SJCRH30 (cell line): Measurements from ENCODE around the gene THSD1. TPM values are rescaled to one million over a fixed set of nuclear protein-coding genes. Genes with fewer than 3 reads are reported as not detected.
"Not testable (repeated sequence)": the region's sequence is repeated elsewhere in the genome, so short reads cannot be mapped to it uniquely, and the experiment has no call there.

Source experiments
- DNase-seq, 2 experiments: peaks; one replicate each; pipeline ENCODE4 v3.0.0-alpha.2; 2015 to 2020
- H3K27ac ChIP-seq: fragments of 250-450 bp; sonication (Bioruptor Pico); 2 replicates; pipeline ENCODE4 v1.5.1; 2020; ENCODE audit warnings: mild to moderate bottlenecking, moderate library complexity
- H3K27me3 ChIP-seq: fragments of 250-450 bp; sonication (Bioruptor Pico); 2 replicates; pipeline ENCODE4 v1.5.1; 2020; ENCODE audit warnings: mild to moderate bottlenecking, moderate library complexity
- H3K36me3 ChIP-seq: fragments of 250-450 bp; sonication (Bioruptor Pico); 2 replicates; pipeline ENCODE4 v1.5.1; 2020; ENCODE audit warnings: mild to moderate bottlenecking, moderate library complexity
- H3K4me1 ChIP-seq: fragments of 250-450 bp; sonication (Bioruptor Pico); 2 replicates; pipeline ENCODE4 v1.5.1; 2020; ENCODE audit warnings: mild to moderate bottlenecking, moderate library complexity
- H3K4me3 ChIP-seq: fragments of 250-450 bp; sonication (Bioruptor Pico); 2 replicates; pipeline ENCODE4 v1.5.1; 2020; ENCODE audit warnings: mild to moderate bottlenecking, moderate library complexity
- H3K9me3 ChIP-seq: fragments of 250-450 bp; sonication (Bioruptor Pico); replicated peaks from 2 replicates; pipeline ENCODE4 v1.5.1; 2020; ENCODE audit warnings: mild to moderate bottlenecking, moderate library complexity
- total RNA-seq: library from RNA; depleted of rRNA; stranded (reverse); fragments of >200 nt; shearing (Covaris generic); gene quantifications from 2 replicates; pipeline ENCODE4 v1.2.3, GENCODE V29; 2014

Gene THSD1
- total RNA-seq, 1 experiment from 2014 or later: 12.2 TPM

DNA sequence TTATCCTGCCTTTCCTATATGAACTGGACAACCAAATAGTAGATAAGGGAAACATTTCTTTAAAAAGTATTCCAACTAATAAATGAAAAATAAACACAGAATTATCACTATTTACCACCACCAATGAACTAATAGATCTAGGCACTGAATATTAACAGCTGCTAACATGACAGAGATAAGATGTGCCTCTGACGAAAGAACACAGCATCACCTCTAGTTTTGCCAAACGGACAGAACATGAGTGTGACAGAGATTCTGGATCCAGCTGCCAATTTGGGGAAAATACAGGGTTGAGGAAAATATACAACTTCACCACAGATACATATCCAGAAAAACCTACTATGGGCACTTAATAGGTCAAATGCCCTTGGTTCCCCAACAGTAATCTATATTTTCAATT is 26.5 kb upstream of the THSD1 start:
- no peak for DNase-seq
- Histone ChIP-seq H3K4me3 (no peak overlapping the region), H3K4me1 (peaks cover 7% of the 10 kb centered on the region; the same call in 1 of the 2 replicates), H3K27ac (no peak overlapping the region), H3K36me3 (peaks cover 49% of the 10 kb centered on the region), H3K9me3 (no peaks in the 10 kb centered on the region), H3K27me3 (no peaks in the 10 kb centered on the region)

DNA sequence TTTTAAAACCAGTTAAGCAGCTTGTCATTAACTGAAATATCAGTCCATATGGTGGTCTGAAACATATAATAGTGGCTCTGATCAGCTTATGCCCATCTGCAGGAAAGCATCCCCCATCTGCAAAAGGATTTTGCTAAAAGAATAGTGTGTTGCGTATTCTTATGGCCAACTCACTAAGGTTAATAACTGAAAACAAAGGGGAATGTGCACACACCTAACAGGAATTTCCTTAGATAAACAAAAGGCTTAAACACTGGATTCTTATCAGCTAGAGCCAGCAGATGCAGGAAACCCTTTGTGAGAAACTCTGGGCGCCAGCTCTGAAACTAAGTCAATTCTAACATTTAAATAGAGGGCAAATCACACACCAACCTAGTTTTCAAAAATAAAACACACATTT is 22.3 kb upstream of the THSD1 start:
- no peak overlapping the region for H3K4me3 ChIP-seq
- DNase-seq: peak in 1 of 2 experiments; percentile 40
- H3K4me1 ChIP-seq: peaks cover 7% of the 10 kb centered on the region; the same call in 1 of the 2 replicates
- H3K36me3 ChIP-seq: peaks cover 37% of the 10 kb centered on the region
- H3K9me3 ChIP-seq: no peaks in the 10 kb centered on the region
- H3K27me3 ChIP-seq: no peaks in the 10 kb centered on the region
- H3K27ac ChIP-seq: no peak overlapping the region

DNA sequence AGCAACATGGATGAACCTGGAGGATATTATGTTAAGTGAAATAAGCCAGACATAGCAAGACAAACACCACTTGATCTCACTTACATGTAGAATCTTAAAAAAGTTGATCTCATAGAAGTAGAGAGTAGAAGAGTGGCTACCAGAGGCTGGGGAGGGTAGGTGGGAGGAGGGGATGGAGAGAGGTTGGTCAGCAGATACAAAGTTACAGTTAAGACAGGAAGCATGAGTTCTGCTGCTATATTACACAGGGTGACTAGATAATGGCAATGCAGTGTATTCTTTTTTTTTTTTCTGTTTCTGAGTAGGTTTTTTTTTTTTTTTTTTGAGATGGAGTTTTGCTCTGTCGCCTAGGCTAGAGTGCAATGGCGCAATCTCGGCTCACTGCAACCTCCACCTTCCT is 15.2 kb upstream of the THSD1 start:
- no peak for DNase-seq
- Histone ChIP-seq H3K4me3 (no peak overlapping the region), H3K9me3 (no peaks in the 10 kb centered on the region), H3K27ac (no peak overlapping the region), H3K36me3 (peaks cover 38% of the 10 kb centered on the region), H3K4me1 (peaks cover 9% of the 10 kb centered on the region), H3K27me3 (no peaks in the 10 kb centered on the region)

DNA sequence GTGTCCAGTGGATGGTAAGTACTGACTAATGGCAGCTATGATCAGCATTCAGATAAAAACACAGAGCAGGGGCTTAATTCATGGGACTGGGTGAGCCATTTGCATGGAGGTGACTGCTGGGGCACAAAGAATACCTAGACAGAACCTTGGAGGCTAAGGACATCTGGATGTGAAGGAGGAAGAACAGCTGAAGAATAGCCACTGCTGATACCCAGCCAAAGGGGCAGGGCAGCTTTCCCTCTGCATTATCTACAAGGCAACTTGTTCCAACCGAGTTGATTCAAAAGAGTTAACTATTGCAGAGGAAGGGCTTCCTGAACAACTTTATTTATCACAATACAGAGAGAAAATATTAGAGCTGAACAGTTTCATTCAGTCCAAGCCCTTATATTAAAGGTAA is 13.1 kb upstream of the THSD1 start:
- no peaks in the 10 kb centered on the region for H3K27me3 ChIP-seq
- H3K4me1 ChIP-seq: peaks cover 19% of the 10 kb centered on the region
- no peak overlapping the region for H3K27ac ChIP-seq
- DNase-seq: no peak
- no peaks in the 10 kb centered on the region for H3K9me3 ChIP-seq
- H3K4me3 ChIP-seq: no peak overlapping the region
- peaks cover 41% of the 10 kb centered on the region for H3K36me3 ChIP-seq

DNA sequence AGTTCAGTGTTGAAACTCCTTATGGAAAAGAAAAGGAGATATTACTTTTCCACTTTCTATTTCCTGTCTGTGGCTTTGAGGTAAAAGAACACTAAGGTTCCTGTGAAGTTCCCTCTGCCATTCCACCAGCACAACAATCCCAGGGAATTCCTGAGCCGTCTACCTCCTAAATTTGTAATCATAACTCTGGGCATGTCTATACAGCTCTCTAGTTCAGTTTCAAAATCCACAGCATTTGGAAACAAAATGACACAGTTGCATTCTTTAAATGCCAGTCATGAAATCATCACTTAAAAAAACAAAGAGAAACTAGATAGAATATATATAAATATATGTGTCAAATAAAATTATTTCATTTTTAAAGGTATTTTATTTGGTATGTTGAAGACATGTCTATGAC is 9.0 kb upstream of the THSD1 start:
- H3K27me3 ChIP-seq: no peaks in the 10 kb centered on the region
- peaks cover 22% of the 10 kb centered on the region for H3K36me3 ChIP-seq
- no peak overlapping the region for H3K27ac ChIP-seq
- no peak for DNase-seq
- H3K9me3 ChIP-seq: no peaks in the 10 kb centered on the region
- peaks cover 19% of the 10 kb centered on the region for H3K4me1 ChIP-seq
- H3K4me3 ChIP-seq: no peak overlapping the region

DNA sequence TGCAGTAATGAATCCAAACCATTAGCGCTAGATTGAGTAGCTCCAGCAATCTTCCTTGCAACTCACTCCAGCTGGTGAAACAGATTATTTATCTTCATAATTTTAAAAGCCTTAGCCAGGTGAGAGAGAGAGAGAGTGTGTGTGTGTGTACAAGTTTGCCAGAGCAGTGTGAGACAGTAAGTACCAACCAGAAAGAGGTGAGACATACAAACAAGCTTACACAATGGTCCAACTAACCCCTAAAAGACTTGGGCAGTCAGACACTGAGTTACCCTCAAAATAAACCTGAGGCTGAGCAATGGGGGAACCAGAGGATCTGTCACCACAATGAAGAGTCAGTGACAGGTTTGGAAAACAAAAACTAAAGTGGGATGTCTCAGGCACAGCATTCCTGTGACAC is 8.1 kb upstream of the THSD1 start:
- Histone ChIP-seq H3K4me3 (no peak overlapping the region), H3K27me3 (no peaks in the 10 kb centered on the region), H3K4me1 (peaks cover 19% of the 10 kb centered on the region), H3K9me3 (no peaks in the 10 kb centered on the region), H3K27ac (no peak overlapping the region), H3K36me3 (peaks cover 22% of the 10 kb centered on the region)
- DNase-seq: no peak

DNA sequence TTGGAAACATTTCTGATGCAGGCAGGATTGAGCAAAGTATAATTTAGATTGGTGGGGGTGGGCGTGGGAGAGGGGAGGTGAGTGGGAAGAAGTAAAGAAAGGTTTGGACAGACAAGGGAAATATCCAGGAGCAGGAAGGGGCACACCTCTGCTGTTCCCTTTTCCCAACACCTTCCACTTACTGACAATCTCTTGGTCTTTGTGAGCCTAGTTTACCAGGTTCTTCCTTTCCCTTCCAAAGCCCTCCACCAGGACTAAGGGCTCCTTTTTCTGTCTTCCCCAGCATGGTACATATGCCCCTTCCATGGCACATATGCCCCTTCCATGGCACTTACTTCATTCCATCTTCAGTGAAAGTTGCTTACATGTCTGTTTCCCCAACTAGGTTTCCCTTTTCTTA is 6.2 kb upstream of the THSD1 start:
- Histone ChIP-seq H3K36me3 (peaks cover 22% of the 10 kb centered on the region), H3K4me3 (no peak overlapping the region), H3K9me3 (no peaks in the 10 kb centered on the region), H3K4me1 (peaks cover 17% of the 10 kb centered on the region), H3K27me3 (no peaks in the 10 kb centered on the region), H3K27ac (no peak overlapping the region)
- no peak for DNase-seq

DNA sequence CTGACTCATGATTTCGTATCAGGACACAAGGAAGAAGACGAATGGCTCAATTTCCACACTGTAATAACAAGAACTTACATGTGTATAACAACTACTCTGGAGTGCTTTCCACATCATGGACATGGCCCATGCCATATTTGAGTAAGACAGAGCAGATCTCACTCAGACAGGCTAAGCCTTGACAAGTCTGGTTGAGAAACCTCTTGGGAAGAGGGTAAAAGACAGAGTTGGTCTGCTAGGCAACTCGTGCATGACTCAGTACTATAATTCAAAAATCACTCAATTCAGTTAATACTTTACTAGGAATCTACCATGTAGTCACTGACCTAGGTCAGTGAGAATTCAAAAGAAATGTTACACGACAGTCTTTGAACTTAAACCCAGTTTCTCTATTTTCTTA is 5.7 kb upstream of the THSD1 start:
- H3K27ac ChIP-seq: no peak overlapping the region
- H3K27me3 ChIP-seq: no peaks in the 10 kb centered on the region
- H3K36me3 ChIP-seq: peaks cover 21% of the 10 kb centered on the region
- DNase-seq: no peak
- H3K4me3 ChIP-seq: no peak overlapping the region
- no peaks in the 10 kb centered on the region for H3K9me3 ChIP-seq
- peaks cover 12% of the 10 kb centered on the region for H3K4me1 ChIP-seq

DNA sequence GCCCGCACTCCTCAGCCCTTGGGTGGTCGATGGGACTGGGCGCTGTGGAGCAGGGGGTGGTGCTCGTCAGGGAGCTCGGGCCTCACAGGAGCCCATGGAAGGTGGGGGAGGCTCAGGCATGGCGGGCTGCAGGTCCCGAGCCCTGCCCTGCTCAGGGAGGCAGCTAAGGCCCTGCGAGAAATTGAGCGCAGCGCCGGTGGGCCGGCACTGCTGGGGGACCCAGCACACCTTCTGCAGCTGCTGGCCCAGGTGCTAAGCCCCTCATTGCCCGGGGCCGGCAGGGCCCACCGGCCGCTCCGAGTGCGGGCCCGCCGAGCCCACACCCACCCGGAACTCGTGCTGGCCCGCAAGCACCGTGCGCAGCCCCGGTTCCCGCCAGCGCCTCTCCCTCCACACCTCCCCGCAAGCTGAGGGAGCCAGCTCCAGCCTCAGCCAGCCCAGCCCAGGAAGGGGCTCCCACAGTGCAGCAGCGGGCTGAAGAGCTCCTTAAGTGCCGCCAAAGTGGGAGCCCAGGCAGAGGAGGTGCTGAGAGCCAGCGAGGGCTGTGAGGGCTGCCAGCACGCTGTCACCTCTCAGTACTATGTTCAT is 2.2 kb upstream of the THSD1 start:
- H3K36me3 ChIP-seq, H3K4me1 ChIP-seq, H3K9me3 ChIP-seq, H3K4me3 ChIP-seq, H3K27me3 ChIP-seq, DNase-seq, H3K27ac ChIP-seq: not testable (repeated sequence)

DNA sequence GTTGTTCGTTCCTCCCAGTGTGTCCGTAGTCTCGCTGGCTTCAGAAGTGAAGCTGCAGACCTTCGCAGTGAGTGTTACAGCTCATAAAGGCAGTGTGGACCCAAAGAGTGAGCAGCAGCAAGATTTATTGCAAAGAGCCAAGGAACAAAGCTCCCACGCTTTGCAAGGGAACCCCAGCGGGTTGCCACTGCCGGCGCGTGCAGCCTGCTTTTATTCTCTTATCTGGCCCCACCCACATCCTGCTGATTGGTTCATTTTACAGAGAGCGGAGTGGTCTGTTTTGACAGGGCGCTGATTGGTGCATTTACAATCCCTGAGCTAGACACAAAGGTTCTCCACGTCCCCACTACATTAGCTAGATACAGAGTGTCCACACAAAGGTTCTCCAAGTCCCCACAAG is 1.5 kb upstream of the THSD1 start:
- H3K27ac ChIP-seq, DNase-seq: not testable (repeated sequence)

DNA sequence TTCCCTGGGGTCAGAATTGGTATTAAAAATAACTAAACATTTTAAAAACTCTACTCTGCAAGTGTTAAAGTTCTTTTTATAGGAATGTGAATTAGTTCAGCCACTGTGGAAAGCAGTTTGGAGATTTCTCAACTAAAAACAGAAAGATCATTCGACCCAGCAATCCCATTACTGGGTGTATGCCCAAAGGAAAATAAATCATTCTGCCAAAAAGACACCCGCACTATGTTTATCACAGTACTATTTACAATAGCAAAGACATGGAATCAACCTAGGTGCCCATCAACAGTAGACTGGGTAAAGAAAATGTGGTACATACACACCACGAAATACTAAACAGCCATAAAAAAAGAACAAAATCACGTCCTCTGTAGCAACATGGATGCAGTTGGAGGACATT is 657 bp upstream of the THSD1 start:
- Histone ChIP-seq H3K27me3 (no peaks in the 10 kb centered on the region), H3K36me3 (no peaks in the 10 kb centered on the region), H3K9me3 (no peaks in the 10 kb centered on the region), H3K4me3 (peak overlapping the region; percentile 71), H3K27ac (no peak overlapping the region; the same call in 1 of the 2 replicates), H3K4me1 (peaks cover 7% of the 10 kb centered on the region)
- DNase-seq: no peak

More for the DNA sequence above, 1.5 kb upstream of the THSD1 start:
- H3K9me3 ChIP-seq, H3K27me3 ChIP-seq, H3K4me3 ChIP-seq, H3K36me3 ChIP-seq, H3K4me1 ChIP-seq: not testable (repeated sequence)

DNA sequence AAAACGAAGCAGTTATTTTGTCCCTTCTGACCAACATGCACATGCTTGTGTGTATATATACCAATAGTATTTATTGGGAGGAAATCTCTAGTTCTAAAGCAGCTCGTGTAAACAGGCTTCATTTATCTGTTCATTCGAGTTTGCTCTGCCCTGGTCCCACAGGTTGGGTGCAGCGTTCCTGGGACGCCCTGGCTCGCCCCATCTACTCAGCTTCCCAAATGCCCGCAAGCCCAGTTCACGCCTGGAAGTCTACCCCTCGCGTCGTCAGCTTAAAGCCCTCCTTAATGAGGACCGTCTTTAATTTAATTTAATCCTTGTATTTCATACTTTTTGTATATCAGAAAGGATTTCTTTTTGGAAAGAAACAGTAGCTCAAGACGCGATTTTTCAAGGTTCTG is 604 bp downstream of the THSD1 start:
- peak in 1 of 2 experiments; percentile 32 for DNase-seq
- no peak overlapping the region for H3K27ac ChIP-seq
- H3K4me1 ChIP-seq: peaks cover 9% of the 10 kb centered on the region
- H3K9me3 ChIP-seq: no peaks in the 10 kb centered on the region
- no peaks in the 10 kb centered on the region for H3K27me3 ChIP-seq
- H3K4me3 ChIP-seq: peak overlapping the region; percentile 71
- no peaks in the 10 kb centered on the region for H3K36me3 ChIP-seq

DNA sequence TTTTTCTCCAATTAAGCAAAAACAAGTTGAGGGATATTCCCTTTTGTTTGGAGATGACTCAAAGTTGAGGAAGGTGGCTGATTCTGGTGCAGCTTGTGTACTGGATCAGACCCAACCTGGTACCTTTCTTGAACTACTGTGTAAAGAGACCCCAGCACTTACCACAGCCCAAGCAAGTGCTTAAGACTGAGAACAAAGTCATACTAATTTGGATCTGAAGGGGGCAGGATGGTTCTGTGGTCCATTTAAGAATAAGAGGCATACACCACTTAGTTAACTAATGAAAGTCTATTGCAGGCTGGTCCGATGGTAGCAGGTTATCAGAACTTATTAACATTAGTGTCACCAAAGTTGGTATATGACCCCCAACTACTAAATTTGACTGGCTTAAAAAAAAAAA is 6.3 kb downstream of the THSD1 start:
- 0 out of 2 replicates have a peak, but pooled peaks cover 2% of the 10 kb centered on the region for H3K36me3 ChIP-seq
- no peaks in the 10 kb centered on the region for H3K27me3 ChIP-seq
- peaks cover 5% of the 10 kb centered on the region for H3K4me1 ChIP-seq
- H3K4me3 ChIP-seq: no peak overlapping the region
- no peaks in the 10 kb centered on the region for H3K9me3 ChIP-seq
- H3K27ac ChIP-seq: no peak overlapping the region
- DNase-seq: no peak

DNA sequence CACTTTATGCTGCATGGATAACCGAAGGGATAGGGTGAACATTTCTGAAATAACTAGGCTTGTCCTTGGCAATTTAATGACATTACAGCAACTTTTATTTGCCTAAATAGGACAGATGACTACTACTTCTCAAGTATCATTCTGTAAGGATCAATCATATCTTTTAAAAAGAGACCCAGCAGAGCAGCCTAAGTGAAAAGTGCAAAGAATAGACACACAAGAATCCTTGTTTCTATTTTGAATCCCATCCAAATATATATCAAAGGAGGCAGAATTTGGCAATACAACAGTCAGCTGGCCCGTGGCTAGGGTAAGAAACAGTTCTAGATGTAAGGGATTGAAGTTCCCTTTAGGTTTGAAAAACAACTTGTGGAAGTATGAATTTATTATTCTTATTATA is 6.9 kb downstream of the THSD1 start:
- no peak overlapping the region for H3K27ac ChIP-seq
- DNase-seq: no peak
- 0 out of 2 replicates have a peak, but pooled peaks cover 2% of the 10 kb centered on the region for H3K36me3 ChIP-seq
- no peaks in the 10 kb centered on the region for H3K9me3 ChIP-seq
- no peak overlapping the region for H3K4me3 ChIP-seq
- peaks cover 5% of the 10 kb centered on the region for H3K4me1 ChIP-seq
- H3K27me3 ChIP-seq: no peaks in the 10 kb centered on the region

DNA sequence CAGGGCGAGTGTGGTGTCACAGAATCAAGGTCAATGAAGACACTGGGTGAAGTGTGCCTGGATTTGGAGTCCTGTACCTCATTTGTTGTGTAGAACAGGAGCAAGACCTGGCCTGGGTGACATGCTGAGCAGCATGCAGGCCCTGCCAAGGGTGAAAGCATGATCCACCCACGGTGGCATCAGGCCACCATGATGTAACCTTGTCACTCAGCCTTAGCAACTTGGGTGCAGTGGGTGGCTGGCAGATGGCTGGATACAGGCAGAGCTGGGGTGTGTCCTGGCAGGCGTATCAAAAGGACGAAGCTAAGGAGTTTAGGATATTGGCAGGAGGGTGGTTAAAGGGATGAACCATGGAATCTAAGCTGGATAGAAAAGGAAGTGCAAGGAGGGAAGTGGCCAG is 10.3 kb downstream of the THSD1 start:
- Histone ChIP-seq H3K36me3 (peaks cover 2% of the 10 kb centered on the region; the same call in 1 of the 2 replicates), H3K9me3 (no peaks in the 10 kb centered on the region), H3K4me1 (no peaks in the 10 kb centered on the region), H3K27me3 (no peaks in the 10 kb centered on the region), H3K27ac (no peak overlapping the region), H3K4me3 (no peak overlapping the region)
- DNase-seq: no peak

DNA sequence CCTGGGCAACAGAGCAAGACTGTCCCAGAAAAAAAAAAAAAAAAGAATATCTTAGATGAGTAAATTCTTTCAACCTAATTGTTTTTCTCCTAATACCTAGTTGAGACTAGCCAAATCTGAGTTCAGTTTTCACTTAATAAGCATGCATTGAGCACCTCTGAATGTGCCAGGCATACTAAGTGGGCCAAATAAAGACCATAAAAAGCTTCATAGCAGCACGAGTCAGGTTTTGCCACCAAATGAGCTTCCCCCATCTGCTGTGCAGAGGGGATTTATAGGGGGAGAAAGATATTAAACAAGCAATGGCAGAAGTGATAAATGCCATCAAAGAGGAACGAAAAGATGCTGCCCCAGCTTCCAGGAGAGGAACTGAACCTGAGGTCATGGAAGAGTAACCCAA is 11.4 kb downstream of the THSD1 start:
- H3K9me3 ChIP-seq: no peaks in the 10 kb centered on the region
- H3K36me3 ChIP-seq: peaks cover 2% of the 10 kb centered on the region; the same call in 1 of the 2 replicates
- DNase-seq: no peak
- H3K27ac ChIP-seq: no peak overlapping the region
- H3K4me1 ChIP-seq: no peaks in the 10 kb centered on the region
- no peak overlapping the region for H3K4me3 ChIP-seq
- no peaks in the 10 kb centered on the region for H3K27me3 ChIP-seq
